GM18502 (cell line): ENCODE results near the gene XIRP2.

Experiments used
- ATAC-seq: cut with Tn5 transposase; IDR thresholded peaks from one replicate; pipeline ENCODE4 v1.9.1; 2021; ENCODE audit warnings: mild to moderate bottlenecking; ENCODE audit not compliant: unreplicated experiment, poor library complexity

Gene XIRP2

GRCh38 chr2:166934817-166935216 is 46.5 kb downstream of the XIRP2 start:
- no peak for ATAC-seq

- no peak for ATAC-seq
Observed at GRCh38 chr2:166942377-166942776, 54.1 kb downstream of the XIRP2 start.

GRCh38 chr2:166944909-166945308 is 56.6 kb downstream of the XIRP2 start:
- ATAC-seq = no peak

GRCh38 chr2:166957686-166958085 is 69.4 kb downstream of the XIRP2 start:
- ATAC-seq = no peak

- ATAC-seq = no peak
Observed at GRCh38 chr2:166958986-166959481, 70.8 kb downstream of the XIRP2 start.

GRCh38 chr2:166959556-166959955 is 71.3 kb downstream of the XIRP2 start:
- no peak for ATAC-seq

- ATAC-seq = no peak
Observed at GRCh38 chr2:166960702-166961270, 72.5 kb downstream of the XIRP2 start.

GRCh38 chr2:166961933-166962332 is 73.7 kb downstream of the XIRP2 start:
- ATAC-seq = no peak

GRCh38 chr2:166969486-166969885 is 81.2 kb downstream of the XIRP2 start:
- no peak for ATAC-seq

- no peak for ATAC-seq
Observed at GRCh38 chr2:166972002-166972401, 83.7 kb downstream of the XIRP2 start.

GRCh38 chr2:166972418-166972817 is 84.1 kb downstream of the XIRP2 start:
- ATAC-seq = no peak

- ATAC-seq = no peak
Observed at GRCh38 chr2:166984188-166984587, 95.9 kb downstream of the XIRP2 start.

GRCh38 chr2:166984797-166985196 is 96.5 kb downstream of the XIRP2 start:
- no peak for ATAC-seq

GRCh38 chr2:166994588-166995336 is 106.5 kb downstream of the XIRP2 start:
- no peak for ATAC-seq

- no peak for ATAC-seq
Observed at GRCh38 chr2:166996465-166996864, 108.2 kb downstream of the XIRP2 start.

GRCh38 chr2:167001165-167001564 is 112.9 kb downstream of the XIRP2 start:
- no peak for ATAC-seq

GRCh38 chr2:167005096-167005495 is 116.8 kb downstream of the XIRP2 start:
- no peak for ATAC-seq

- ATAC-seq = no peak
Observed at GRCh38 chr2:167013227-167013626, 124.9 kb downstream of the XIRP2 start.

GRCh38 chr2:167015806-167016205 is 127.5 kb downstream of the XIRP2 start:
- ATAC-seq = no peak

GRCh38 chr2:167017021-167017420 is 128.7 kb downstream of the XIRP2 start:
- no peak for ATAC-seq

- no peak for ATAC-seq
Observed at GRCh38 chr2:167018590-167018989, 130.3 kb downstream of the XIRP2 start.

GRCh38 chr2:167028503-167028902 is 140.2 kb downstream of the XIRP2 start:
- ATAC-seq = no peak
